GM12875 (cell line): ENCODE results near the gene RPN1.
"Not testable (repeated sequence)": the region's sequence is repeated elsewhere in the genome, so short reads cannot be mapped to it uniquely, and the experiment has no call there.

Experiments used
- H3K4me3 ChIP-seq: one replicate; pipeline ENCODE4 v1.5.1; 2011; ENCODE audit warnings: low read depth, low read length, control low read depth
- TF ChIP-seq, protein P1 (sequence below): IDR thresholded peaks from 2 replicates; pipeline ENCODE4 v1.5.1; 2011; ENCODE audit warnings: low read depth, mild to moderate bottlenecking, control low read depth, inconsistent platforms, low read length, moderate library complexity, borderline replicate concordance; ENCODE audit not compliant: insufficient read depth

RPN1 gene

GRCh38 chr3:128592864-128593263 is 57.8 kb downstream of the RPN1 start:
- TF ChIP-seq, protein P1, sequence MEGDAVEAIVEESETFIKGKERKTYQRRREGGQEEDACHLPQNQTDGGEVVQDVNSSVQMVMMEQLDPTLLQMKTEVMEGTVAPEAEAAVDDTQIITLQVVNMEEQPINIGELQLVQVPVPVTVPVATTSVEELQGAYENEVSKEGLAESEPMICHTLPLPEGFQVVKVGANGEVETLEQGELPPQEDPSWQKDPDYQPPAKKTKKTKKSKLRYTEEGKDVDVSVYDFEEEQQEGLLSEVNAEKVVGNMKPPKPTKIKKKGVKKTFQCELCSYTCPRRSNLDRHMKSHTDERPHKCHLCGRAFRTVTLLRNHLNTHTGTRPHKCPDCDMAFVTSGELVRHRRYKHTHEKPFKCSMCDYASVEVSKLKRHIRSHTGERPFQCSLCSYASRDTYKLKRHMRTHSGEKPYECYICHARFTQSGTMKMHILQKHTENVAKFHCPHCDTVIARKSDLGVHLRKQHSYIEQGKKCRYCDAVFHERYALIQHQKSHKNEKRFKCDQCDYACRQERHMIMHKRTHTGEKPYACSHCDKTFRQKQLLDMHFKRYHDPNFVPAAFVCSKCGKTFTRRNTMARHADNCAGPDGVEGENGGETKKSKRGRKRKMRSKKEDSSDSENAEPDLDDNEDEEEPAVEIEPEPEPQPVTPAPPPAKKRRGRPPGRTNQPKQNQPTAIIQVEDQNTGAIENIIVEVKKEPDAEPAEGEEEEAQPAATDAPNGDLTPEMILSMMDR = no peak
- no peak overlapping the region for H3K4me3 ChIP-seq

DNA sequence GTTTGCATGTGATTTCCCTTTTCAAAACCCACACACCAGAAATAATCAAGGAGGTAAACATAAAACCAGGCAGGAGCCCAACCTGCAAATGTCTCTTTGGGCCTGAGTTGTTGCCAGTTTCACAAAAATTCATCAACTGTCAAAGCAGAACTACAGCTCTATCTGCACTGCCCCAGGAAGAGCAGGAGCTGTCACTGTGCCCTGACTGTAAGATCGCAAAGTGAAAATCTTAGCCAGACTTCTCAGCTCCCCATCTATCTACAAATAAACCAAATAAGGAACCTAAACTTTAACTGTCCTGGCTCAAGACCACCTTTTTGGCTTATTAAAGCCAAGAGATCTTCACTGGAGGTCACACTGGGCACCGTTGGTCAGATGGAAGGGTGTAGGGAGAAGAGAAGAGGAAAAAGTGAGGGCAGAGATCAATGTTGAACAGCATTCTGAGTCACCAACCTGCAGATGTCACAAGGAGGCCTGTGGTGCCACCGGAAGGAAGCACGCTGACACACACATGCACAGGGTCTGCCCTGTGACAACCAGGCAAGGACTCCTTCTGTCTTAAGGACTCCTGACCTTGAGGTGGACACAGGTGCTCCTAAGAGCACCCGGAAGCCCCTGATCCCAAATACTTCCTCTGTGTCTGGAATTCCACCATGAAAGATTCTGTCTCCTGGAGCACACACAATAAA is 58.7 kb downstream of the RPN1 start:
- TF ChIP-seq, protein P1 = no peak
- no peak overlapping the region for H3K4me3 ChIP-seq

DNA sequence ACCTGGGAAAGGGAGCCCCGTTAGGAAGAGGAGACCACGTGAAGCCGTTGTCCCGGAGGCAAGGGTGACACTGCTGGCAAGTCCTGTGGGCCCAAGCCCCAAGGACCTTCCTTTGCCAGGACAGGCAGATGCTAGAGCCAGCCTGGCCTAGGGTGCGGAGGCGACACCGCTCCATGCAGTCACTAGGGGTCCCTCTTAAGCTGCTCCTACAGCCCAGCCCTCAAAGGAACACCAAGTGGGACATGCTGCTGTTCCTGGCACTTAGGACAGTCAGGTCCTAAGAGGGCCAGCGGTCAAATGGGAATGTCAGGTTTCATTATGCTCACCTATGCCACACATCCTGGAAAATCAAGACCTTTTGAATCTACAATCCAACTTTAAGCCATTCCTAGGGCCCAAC is 59.7 kb downstream of the RPN1 start:
- TF ChIP-seq, protein P1 = 0 out of 2 replicates have a peak, but pooled peaks have one; percentile 19
- no peak overlapping the region for H3K4me3 ChIP-seq

DNA sequence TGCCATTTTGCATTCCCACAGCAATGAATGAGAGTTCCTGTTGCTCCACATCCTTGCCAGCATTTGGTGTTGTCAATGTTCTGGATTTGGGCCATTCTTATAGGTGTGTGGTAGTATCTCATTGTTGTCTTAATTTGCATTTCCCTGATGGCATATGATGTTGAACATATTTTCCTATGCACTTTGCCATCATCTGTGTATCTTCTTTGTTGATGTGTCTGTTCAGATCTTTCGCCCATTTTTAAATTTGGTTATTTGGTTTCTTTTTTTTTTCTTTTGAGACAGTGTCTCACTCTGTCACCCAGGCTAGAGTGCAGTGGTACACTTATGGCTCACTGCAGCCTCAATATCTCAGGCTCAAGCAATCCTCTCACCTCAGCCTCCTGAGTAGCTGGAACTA is 60.6 kb downstream of the RPN1 start:
- not testable (repeated sequence) for H3K4me3 ChIP-seq

DNA sequence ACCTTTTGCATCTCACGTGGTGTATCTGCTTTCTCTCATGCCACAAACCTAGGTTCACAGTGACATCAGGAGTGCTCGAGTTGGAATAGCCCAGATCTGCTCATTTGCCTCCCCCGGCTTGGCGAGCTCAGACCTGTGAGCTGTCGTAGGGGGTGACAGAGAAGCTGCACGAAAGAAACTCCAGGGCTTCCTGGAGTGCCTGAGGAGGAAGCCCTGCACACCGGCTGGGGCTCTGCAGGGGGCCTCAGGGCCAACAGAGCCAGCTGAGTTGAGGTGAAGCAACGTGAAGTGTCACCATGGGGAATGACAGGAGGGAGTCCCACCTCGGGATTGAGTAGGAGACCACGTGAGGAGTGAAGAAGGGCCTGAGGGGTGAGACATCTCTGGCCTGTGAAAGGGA is 62.5 kb downstream of the RPN1 start:
- H3K4me3 ChIP-seq = no peak overlapping the region
- TF ChIP-seq, protein P1 = no peak

GRCh38 chr3:128587391-128587790 is 63.2 kb downstream of the RPN1 start:
- H3K4me3 ChIP-seq = no peak overlapping the region
- TF ChIP-seq, protein P1 = no peak

DNA sequence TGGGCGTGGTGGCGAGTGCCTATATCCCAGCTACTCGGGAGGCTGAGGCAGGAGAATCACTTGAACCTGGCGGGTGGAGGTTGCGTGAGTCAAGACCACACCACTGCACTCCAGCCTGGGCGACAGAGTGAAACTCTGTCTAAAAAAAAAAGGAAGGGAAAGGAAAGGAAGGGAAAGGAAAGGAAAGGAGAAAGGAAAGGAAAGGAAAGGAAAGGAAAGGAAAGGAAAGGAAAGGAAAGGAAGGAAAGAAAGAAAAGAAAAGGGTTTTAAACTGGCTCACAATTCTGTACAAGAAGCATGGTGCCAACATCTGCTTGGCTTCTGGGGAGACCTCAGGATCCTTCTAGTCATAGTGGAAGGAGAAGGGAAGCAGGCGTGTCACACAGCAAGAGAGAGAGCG is 63.7 kb downstream of the RPN1 start:
- H3K4me3 ChIP-seq = not testable (repeated sequence)

DNA sequence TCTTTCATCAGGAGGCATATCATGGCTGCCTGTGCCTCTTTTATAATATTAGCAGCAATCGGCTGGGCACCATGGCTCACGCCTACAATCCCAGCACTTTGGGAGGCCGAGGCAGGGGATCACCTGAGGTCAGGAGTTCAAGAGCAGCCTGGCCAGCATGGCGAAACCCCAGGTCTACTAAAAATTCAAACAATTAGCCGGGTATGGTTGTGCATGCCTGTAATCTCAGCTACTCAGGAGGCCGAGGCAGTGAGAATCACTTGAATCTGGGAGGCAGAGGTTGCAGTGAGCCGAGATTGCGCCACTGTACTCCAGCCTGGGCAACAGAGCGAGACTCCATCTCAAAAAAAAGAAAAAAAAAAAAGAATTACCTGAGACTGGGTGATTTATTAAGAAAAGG is 64.2 kb downstream of the RPN1 start:
- not testable (repeated sequence) for H3K4me3 ChIP-seq

DNA sequence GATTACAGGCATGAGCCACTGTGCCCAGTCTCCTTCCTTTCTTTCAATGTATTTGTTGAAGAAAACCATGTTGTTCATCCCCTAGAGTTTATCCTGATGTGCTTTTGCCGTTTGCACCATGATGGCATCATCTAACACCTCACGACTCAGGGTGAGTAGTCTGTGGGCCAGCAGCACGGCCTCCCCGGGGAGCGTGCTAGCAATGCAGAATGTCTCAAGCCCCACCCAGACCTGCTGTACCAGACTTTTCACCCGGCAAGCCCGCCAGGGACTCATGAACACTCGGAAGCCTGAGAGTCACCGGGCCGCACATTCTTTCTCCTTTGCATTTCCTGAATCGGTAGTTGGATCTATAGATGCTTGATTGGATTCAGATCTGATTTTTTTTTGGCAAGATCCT is 64.6 kb downstream of the RPN1 start:
- H3K4me3 ChIP-seq = no peak overlapping the region
- TF ChIP-seq, protein P1 = no peak
